ENCODE results near the gene DNAJC11.

GRCh38 chr1:6688001-6688400, 13.6 kb downstream of the DNAJC11 start:
- TF ChIP-seq CTCF (IDR thresholded peaks at IDR 0.05; ENCODE audit: low read depth, low read length) (no peak), POLR2A (IDR thresholded peaks at IDR 0.05; ENCODE audit: extremely low read depth, insufficient read length) (no peak), MAX (IDR thresholded peaks at IDR 0.05; ENCODE audit: low read depth, low read length) (no peak), MYC (IDR thresholded peaks at IDR 0.05; ENCODE audit: low read depth, low read length) (no peak)

All from NB4 (cell line).